Lower leg skin (tissue), 3 donors: Measurements from ENCODE around the gene TNFAIP2.

ENCODE experiments used
- POLR2A ChIP-seq, 2 donors: fragments of 450-650 bp; IDR thresholded peaks; one replicate each; pipeline ENCODE4 v1.6.1; 2016 to 2017; ENCODE audit warnings: antibody characterized with exemption in 2 of 2, mild to moderate bottlenecking in 1 of 2, moderate library complexity in 1 of 2
- TF ChIP-seq, protein P1 (sequence below), 3 donors: fragments of 450-650 bp; IDR thresholded peaks; one replicate each; pipeline ENCODE4 v1.5.1; 2016; ENCODE audit warnings: antibody characterized with exemption in 3 of 3, mild to moderate bottlenecking in 3 of 3, moderate library complexity in 2 of 3

GRCh38 chr14:103132381-103133209, 9.3 kb downstream of the TNFAIP2 start:
- TF ChIP-seq, protein P1, sequence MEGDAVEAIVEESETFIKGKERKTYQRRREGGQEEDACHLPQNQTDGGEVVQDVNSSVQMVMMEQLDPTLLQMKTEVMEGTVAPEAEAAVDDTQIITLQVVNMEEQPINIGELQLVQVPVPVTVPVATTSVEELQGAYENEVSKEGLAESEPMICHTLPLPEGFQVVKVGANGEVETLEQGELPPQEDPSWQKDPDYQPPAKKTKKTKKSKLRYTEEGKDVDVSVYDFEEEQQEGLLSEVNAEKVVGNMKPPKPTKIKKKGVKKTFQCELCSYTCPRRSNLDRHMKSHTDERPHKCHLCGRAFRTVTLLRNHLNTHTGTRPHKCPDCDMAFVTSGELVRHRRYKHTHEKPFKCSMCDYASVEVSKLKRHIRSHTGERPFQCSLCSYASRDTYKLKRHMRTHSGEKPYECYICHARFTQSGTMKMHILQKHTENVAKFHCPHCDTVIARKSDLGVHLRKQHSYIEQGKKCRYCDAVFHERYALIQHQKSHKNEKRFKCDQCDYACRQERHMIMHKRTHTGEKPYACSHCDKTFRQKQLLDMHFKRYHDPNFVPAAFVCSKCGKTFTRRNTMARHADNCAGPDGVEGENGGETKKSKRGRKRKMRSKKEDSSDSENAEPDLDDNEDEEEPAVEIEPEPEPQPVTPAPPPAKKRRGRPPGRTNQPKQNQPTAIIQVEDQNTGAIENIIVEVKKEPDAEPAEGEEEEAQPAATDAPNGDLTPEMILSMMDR (IDR thresholded peaks at IDR 0.05): no peak
- no peak for TF ChIP-seq POLR2A (IDR thresholded peaks at IDR 0.05)
